ENCODE data around the gene STK32C. TPM values are rescaled to one million over a fixed set of nuclear protein-coding genes. Genes with fewer than 3 reads are reported as not detected.

The STK32C gene
- total RNA-seq, 1 donor from 2014 or later, result 7.0 TPM

- DNase-seq (ENCODE audit: missing footprints) (no peak), ATAC-seq (peak; percentile 69)
- intact Hi-C loops (cut with DNase I), result no loop called here
Observed at GRCh38 chr10:132263866-132264265, 43.9 kb downstream of the STK32C start.

- DNase-seq (ENCODE audit: missing footprints), result no peak
- no peak for ATAC-seq
- intact Hi-C loops (cut with DNase I), result no loop called here
Observed at GRCh38 chr10:132259702-132260482, 47.9 kb downstream of the STK32C start.

- no peak for ATAC-seq
Observed at GRCh38 chr10:132258423-132258822, 49.3 kb downstream of the STK32C start.

GRCh38 chr10:132257907-132258306 is 49.8 kb downstream of the STK32C start:
- intact Hi-C loops (cut with DNase I), result no loop called here
- DNase-seq (ENCODE audit: missing footprints) (no peak), ATAC-seq (no peak)

More at GRCh38 chr10:132258423-132258822, 49.3 kb downstream of the STK32C start:
- intact Hi-C loops (cut with DNase I), result no loop called here
- DNase-seq (ENCODE audit: missing footprints), result no peak

- DNase-seq (ENCODE audit: missing footprints) (no peak), ATAC-seq (no peak)
- intact Hi-C loops (cut with DNase I), result no loop called here
Observed at GRCh38 chr10:132257271-132257670, 50.5 kb downstream of the STK32C start.

GRCh38 chr10:132256866-132257265 is 50.9 kb downstream of the STK32C start:
- no peak for DNase-seq (ENCODE audit: missing footprints)
- intact Hi-C loops (cut with DNase I), result no loop called here
- ATAC-seq, result no peak

- intact Hi-C loops (cut with DNase I), result no loop called here
- DNase-seq (ENCODE audit: missing footprints) (no peak), ATAC-seq (no peak)
Observed at GRCh38 chr10:132255489-132256344, 52.0 kb downstream of the STK32C start.

- no peak for ATAC-seq
- intact Hi-C loops (cut with DNase I), result no loop called here
- no peak for DNase-seq (ENCODE audit: missing footprints)
Observed at GRCh38 chr10:132254841-132255240, 52.9 kb downstream of the STK32C start.

- ATAC-seq (no peak), DNase-seq (ENCODE audit: missing footprints) (no peak)
- intact Hi-C loops (cut with DNase I), result no loop called here
Observed at GRCh38 chr10:132253092-132253687, 54.6 kb downstream of the STK32C start.

GRCh38 chr10:132252412-132252811 is 55.3 kb downstream of the STK32C start:
- ATAC-seq (no peak), DNase-seq (ENCODE audit: missing footprints) (no peak)
- intact Hi-C loops (cut with DNase I), result no loop called here

GRCh38 chr10:132251928-132252327 is 55.8 kb downstream of the STK32C start:
- no peak for ATAC-seq
- intact Hi-C loops (cut with DNase I), result no loop called here
- DNase-seq (ENCODE audit: missing footprints), result no peak

- intact Hi-C loops (cut with DNase I), result no loop called here
- DNase-seq (ENCODE audit: missing footprints), result no peak
- no peak for ATAC-seq
Observed at GRCh38 chr10:132250481-132251475, 57.0 kb downstream of the STK32C start.

- intact Hi-C loops (cut with DNase I), result no loop called here
- ATAC-seq (no peak), DNase-seq (ENCODE audit: missing footprints) (no peak)
Observed at GRCh38 chr10:132249824-132250375, 57.9 kb downstream of the STK32C start.

GRCh38 chr10:132249226-132249724 is 58.5 kb downstream of the STK32C start:
- no peak for DNase-seq (ENCODE audit: missing footprints)
- intact Hi-C loops (cut with DNase I), result no loop called here
- ATAC-seq, result no peak

GRCh38 chr10:132248455-132249225 is 59.1 kb downstream of the STK32C start:
- ATAC-seq (peak; percentile 22), DNase-seq (ENCODE audit: missing footprints) (no peak)

GRCh38 chr10:132247943-132248342 is 59.8 kb downstream of the STK32C start:
- no peak for ATAC-seq
- no peak for DNase-seq (ENCODE audit: missing footprints)
- intact Hi-C loops (cut with DNase I), result no loop called here

More at GRCh38 chr10:132248455-132249225, 59.1 kb downstream of the STK32C start:
- intact Hi-C loops (cut with DNase I), result no loop called here

- DNase-seq (ENCODE audit: missing footprints) (no peak), ATAC-seq (no peak)
- intact Hi-C loops (cut with DNase I), result no loop called here
Observed at GRCh38 chr10:132246296-132246695, 61.5 kb downstream of the STK32C start.
